ENCODE measurements around the gene STXBP1.
A peak's percentile ranks its signal among the peaks of the same experiment; 100 is the strongest.

The STXBP1 gene

DNA sequence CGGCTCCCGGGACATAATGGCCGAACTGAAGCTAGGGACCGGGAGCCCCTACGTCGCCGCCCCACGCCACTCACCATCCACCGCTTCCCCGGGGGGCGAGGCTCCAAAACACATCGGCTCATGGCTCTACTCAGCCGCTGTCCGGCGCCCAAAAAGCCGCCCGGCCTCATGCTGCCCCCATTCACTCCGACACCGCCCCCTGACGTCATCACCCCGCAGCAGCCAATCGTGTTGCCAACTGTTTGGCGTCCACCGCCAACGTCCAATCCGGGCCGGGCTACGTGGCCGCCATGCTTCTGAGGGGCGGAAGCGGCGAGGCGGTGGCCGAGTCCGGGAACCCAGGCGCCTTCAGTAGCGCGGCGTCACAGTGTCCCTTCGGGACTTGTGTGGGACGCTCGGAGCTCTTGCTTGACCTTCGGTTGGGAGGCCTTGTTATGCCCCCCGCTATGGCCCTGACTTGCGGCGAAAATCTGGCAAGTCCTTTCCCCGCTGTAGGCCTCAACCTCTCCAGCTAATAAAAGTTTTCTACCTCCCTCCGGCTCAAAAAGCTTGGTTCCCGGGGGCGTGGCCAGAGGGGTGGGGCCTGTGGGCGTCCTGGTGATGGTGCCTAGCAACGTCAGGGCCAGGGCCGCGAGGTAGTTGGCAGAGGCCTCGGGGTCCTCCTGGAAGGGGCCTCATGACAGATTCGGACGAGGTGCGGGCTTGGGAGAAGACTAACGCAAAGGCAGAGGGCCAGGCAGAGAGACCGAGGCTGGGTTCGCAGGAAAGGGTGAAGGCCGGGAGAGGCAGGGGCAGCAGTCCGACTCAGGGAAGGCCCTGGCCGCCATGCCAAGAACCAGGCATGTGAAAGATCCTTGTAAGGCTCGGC is 103.6 kb downstream of the STXBP1 start, which contains the start of the genes PTRH1 and TTC16:
PTRH1 (minus strand) TSS at position 194 of the 868 bp plus-strand sequence; CDS start at position 170, 24 bp downstream.
TTC16 (plus strand) TSS at position 610 of the 868 bp plus-strand sequence; CDS start at position 677, 67 bp downstream.
- peaks cover 25% of the 10 kb centered on the region for H3K4me1 ChIP-seq (ENCODE audit: insufficient read depth, low read length)
- H3K4me3 ChIP-seq (ENCODE audit: low read length), result peak within 1 kb of the TSS; percentile 70
- H2AFZ ChIP-seq (ENCODE audit: low read depth, low read length), result peak within 1 kb of the TSS; percentile 87
- H3K27me3 ChIP-seq (ENCODE audit: insufficient read depth, low read length), result no peaks in the 10 kb centered on the region
- no peaks in the 10 kb centered on the region for H3K9me3 ChIP-seq (ENCODE audit: low read length)
- H3K36me3 ChIP-seq (ENCODE audit: insufficient read depth, low read length), result no peaks in the 10 kb centered on the region

DNA sequence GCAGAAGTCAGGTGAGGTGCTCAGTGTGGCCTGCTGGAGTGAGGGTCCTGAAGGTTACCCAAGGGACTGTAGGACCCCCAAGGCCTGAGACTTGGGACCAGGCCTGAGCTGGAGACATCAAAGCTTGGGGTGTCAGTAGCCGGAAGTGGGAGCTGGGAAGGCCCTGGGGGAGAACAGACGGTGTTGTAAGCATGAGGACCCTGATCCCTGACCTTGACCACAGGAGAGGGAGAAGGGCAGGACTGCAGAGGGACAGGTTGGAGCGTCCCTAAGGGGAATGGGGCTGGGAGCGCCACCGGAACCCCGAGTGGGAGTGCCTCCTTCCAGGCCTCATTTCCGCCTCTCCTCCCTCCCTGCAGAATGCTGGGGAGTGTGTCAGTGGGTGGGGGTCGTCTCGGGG is 104.3 kb downstream of the STXBP1 start:
- Histone ChIP-seq H3K4me3 (ENCODE audit: low read length) (peak overlapping the region; percentile 70), H3K27me3 (ENCODE audit: insufficient read depth, low read length) (peaks cover 4% of the 10 kb centered on the region), H2AFZ (ENCODE audit: low read depth, low read length) (peak overlapping the region; percentile 87), H3K36me3 (ENCODE audit: insufficient read depth, low read length) (no peaks in the 10 kb centered on the region), H3K4me1 (ENCODE audit: insufficient read depth, low read length) (peaks cover 20% of the 10 kb centered on the region), H3K9me3 (ENCODE audit: low read length) (no peaks in the 10 kb centered on the region)

DNA sequence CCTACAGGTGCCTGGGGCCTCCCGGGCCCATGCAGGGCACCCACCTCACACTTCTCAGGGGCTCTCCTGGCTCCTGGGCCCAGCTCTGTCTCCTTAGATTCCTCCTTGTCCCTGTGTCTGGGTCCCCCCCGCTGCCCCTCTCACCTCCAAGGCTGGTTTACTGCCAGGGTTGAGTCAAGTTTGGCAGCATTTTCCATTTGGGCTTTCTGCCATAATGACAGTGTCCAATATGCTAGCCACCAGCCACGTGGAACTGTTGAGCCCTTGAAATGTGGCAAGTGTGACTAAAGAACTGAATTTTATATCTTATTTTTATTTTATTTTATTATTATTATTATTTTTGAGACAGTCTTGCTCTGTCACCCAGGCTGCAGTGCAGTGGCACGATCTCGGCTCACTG is 105.7 kb downstream of the STXBP1 start:
- H3K4me3 ChIP-seq (ENCODE audit: low read length), result no peak overlapping the region
- no peaks in the 10 kb centered on the region for H3K9me3 ChIP-seq (ENCODE audit: low read length)
- H3K36me3 ChIP-seq (ENCODE audit: insufficient read depth, low read length), result no peaks in the 10 kb centered on the region
- H2AFZ ChIP-seq (ENCODE audit: low read depth, low read length), result no peak overlapping the region
- peaks cover 12% of the 10 kb centered on the region for H3K27me3 ChIP-seq (ENCODE audit: insufficient read depth, low read length)
- H3K4me1 ChIP-seq (ENCODE audit: insufficient read depth, low read length), result peaks cover 14% of the 10 kb centered on the region

DNA sequence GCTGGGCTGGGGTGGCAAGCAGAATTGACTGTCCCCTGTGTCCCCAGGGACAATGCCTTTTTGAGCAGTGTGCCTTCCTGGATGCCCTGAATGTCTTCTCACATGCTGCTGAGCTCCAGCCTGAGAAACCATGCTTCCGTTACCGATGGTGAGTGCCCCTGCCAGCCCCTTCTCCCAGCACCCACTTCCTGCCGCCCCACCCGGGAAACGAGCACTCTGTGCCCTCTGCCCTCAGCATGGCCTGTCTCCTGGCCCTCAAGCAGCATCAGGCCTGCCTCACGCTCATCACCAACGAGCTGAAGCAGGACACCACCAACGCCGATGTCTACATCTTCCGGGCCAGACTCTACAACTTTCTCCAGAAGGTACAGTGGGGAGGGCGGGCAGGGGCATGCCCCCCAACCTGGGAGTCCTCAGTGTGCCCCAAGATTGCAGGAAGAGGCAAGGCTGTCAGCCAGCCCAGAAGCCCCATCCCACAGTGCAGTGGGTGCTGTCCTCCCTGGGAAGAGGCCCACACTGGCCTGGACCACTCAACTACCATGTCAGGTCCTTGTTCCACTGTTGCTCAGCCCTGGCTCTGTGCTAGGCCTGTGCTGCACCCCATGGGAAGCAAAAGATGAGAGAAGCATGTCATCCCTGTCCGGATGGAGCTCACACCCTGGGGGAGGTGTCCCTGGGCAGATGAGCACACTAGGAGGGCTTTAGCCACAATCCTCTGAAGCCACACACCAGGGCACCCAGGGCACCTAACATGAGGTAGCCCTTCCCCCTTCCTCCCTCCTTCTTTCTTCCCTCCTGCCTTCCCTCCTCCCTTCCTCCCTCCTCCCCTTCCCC is 108.2 kb downstream of the STXBP1 start:
- H3K9me3 ChIP-seq (ENCODE audit: low read length), result no peaks in the 10 kb centered on the region
- no peak overlapping the region for H2AFZ ChIP-seq (ENCODE audit: low read depth, low read length)
- H3K4me3 ChIP-seq (ENCODE audit: low read length), result no peak overlapping the region
- peaks cover 6% of the 10 kb centered on the region for H3K4me1 ChIP-seq (ENCODE audit: insufficient read depth, low read length)
- no peaks in the 10 kb centered on the region for H3K36me3 ChIP-seq (ENCODE audit: insufficient read depth, low read length)
- H3K27me3 ChIP-seq (ENCODE audit: insufficient read depth, low read length), result peaks cover 22% of the 10 kb centered on the region

DNA sequence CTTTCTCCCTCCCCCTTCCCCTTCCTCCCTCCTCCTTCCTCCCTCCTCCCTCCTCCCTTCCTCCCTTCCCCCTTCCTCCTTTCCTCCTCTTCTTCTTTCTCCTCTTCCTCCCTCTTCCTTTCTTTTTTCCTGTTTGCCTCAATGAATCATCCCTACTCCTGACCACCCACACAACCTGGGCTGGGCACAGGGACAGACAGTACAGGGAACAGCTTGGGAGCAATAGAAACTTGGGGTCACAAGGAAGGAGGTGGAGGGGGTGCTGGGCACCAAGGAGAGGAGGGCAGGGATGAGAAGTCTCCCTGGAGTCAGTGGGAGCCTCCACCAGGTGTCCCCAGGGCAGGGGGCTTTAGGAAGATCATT is 108.8 kb downstream of the STXBP1 start:
- no peaks in the 10 kb centered on the region for H3K9me3 ChIP-seq (ENCODE audit: low read length)
- H3K27me3 ChIP-seq (ENCODE audit: insufficient read depth, low read length), result peaks cover 22% of the 10 kb centered on the region
- peaks cover 5% of the 10 kb centered on the region for H3K4me1 ChIP-seq (ENCODE audit: insufficient read depth, low read length)
- H3K36me3 ChIP-seq (ENCODE audit: insufficient read depth, low read length), result no peaks in the 10 kb centered on the region
- H2AFZ ChIP-seq (ENCODE audit: low read depth, low read length), result no peak overlapping the region
- no peak overlapping the region for H3K4me3 ChIP-seq (ENCODE audit: low read length)

DNA sequence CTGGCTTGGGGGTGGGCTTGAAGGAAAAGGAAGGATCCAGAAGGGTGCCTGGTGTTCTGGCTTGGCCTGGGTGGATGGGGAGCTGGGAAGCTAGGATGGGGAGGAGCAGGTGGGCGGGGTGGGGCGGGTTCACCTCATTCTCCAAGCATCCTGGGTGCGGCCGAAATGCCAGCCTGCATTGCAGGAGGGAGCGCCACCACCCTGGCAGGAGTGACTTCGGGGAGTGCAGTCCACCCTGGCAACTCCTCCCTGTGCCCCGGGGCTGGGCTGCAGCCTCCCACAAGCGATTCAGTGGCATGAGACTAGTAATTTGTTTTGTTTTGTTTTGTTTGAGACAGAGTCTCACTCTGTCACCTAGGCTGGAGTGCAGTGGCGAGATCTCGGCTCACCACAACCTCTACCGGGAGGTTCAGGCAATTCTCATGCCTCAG is 109.3 kb downstream of the STXBP1 start:
- H3K9me3 ChIP-seq (ENCODE audit: low read length), result no peaks in the 10 kb centered on the region
- no peaks in the 10 kb centered on the region for H3K4me1 ChIP-seq (ENCODE audit: insufficient read depth, low read length)
- H2AFZ ChIP-seq (ENCODE audit: low read depth, low read length), result no peak overlapping the region
- no peak overlapping the region for H3K4me3 ChIP-seq (ENCODE audit: low read length)
- no peaks in the 10 kb centered on the region for H3K36me3 ChIP-seq (ENCODE audit: insufficient read depth, low read length)
- peaks cover 22% of the 10 kb centered on the region for H3K27me3 ChIP-seq (ENCODE audit: insufficient read depth, low read length)

DNA sequence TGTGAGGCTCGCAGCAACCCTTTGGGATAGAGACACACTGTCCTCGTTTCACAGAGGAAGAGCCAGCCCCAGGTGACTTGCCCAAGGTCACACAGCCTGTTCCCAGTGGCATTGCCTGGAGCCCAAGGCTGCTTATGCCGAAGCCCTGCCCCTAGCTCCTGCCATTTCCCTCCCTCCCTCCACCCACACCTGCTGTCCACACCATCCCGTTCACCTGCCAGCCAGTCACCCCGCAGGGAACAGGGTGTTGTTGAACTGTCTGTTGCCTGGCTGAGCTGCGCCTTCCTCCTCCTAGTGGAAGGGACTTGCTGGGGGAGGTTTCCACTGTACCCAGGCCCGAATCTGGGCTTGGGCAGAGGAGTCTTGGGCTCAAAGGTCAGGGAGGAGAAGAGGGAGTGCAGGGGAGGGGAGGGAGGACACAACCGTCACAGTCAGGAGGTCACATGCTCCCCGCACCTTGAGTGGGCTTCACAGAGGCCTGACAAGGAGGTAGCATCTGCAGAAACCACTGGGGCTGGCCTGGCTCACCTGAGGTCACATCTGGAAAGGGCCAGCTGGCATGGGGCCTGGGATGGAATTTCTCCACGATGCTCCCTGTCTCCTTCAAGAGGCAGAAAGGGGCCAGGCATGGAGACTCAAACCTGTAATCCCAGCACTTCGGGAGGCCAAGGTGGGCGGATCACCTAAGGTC is 110.1 kb downstream of the STXBP1 start:
- Histone ChIP-seq H3K4me1 (ENCODE audit: insufficient read depth, low read length) (no peaks in the 10 kb centered on the region), H3K4me3 (ENCODE audit: low read length) (no peak overlapping the region), H3K27me3 (ENCODE audit: insufficient read depth, low read length) (peaks cover 22% of the 10 kb centered on the region), H3K36me3 (ENCODE audit: insufficient read depth, low read length) (no peaks in the 10 kb centered on the region), H3K9me3 (ENCODE audit: low read length) (no peaks in the 10 kb centered on the region), H2AFZ (ENCODE audit: low read depth, low read length) (no peak overlapping the region)

DNA sequence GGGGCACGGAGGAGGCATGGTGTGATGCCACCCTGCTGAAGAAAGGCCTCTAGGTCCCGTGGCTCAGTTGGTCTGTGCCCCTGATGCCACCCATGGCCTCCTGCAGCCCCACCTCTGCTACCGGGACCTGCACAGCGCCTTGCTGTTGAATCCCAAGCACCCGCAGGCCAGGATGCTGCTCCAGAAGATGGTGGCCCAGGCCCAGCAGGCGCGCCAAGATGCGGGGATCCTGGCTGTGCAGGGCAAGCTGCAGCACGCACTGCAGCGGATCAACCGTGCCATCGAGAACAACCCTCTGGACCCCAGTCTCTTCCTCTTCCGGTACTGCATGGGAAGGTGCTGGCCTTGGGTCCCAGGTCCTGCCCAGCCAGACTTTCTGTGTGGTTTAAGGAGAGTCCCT is 110.9 kb downstream of the STXBP1 start:
- H3K4me1 ChIP-seq (ENCODE audit: insufficient read depth, low read length), result no peaks in the 10 kb centered on the region
- no peak overlapping the region for H2AFZ ChIP-seq (ENCODE audit: low read depth, low read length)
- H3K36me3 ChIP-seq (ENCODE audit: insufficient read depth, low read length), result no peaks in the 10 kb centered on the region
- H3K4me3 ChIP-seq (ENCODE audit: low read length), result no peak overlapping the region
- no peaks in the 10 kb centered on the region for H3K9me3 ChIP-seq (ENCODE audit: low read length)
- H3K27me3 ChIP-seq (ENCODE audit: insufficient read depth, low read length), result peaks cover 22% of the 10 kb centered on the region

DNA sequence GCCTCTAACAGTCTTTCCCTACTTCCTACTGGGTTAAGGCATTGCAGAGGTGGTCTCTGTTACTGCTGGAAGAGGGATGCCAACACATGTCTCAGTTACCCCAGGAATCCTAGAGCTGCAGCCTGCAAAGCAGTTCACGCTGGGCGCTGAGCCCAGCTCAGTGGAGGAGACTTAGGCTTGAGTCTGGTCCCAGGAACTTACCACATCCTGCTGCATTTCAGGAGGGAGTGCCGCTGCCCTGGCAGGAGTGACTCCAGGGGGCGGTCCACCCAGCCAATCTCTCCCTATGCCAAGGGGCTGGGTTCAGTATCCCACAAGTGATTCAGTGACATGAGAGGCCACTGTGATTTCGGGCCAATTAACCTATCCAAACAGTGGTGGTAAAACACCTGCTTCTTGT is 111.4 kb downstream of the STXBP1 start:
- Histone ChIP-seq H3K4me3 (ENCODE audit: low read length) (no peak overlapping the region), H3K4me1 (ENCODE audit: insufficient read depth, low read length) (no peaks in the 10 kb centered on the region), H3K9me3 (ENCODE audit: low read length) (no peaks in the 10 kb centered on the region), H3K36me3 (ENCODE audit: insufficient read depth, low read length) (no peaks in the 10 kb centered on the region), H3K27me3 (ENCODE audit: insufficient read depth, low read length) (peaks cover 22% of the 10 kb centered on the region), H2AFZ (ENCODE audit: low read depth, low read length) (no peak overlapping the region)

DNA sequence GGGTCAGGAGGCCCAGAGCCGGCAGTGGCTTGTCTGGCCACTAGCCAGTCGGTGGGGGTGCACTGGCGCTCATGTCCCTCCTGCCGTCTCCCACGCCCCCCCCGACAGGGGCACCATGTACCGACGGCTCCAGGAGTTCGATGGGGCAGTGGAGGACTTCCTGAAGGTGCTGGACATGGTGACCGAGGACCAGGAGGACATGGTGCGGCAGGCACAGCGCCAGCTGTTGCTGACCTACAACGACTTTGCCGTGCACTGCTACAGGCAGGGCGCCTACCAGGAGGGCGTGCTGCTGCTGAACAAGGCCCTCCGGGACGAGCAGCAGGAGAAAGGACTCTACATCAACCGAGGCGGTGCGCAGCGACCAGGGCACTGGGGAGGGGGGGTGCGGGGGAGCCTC is 111.9 kb downstream of the STXBP1 start:
- H3K9me3 ChIP-seq (ENCODE audit: low read length), result no peaks in the 10 kb centered on the region
- no peaks in the 10 kb centered on the region for H3K4me1 ChIP-seq (ENCODE audit: insufficient read depth, low read length)

DNA sequence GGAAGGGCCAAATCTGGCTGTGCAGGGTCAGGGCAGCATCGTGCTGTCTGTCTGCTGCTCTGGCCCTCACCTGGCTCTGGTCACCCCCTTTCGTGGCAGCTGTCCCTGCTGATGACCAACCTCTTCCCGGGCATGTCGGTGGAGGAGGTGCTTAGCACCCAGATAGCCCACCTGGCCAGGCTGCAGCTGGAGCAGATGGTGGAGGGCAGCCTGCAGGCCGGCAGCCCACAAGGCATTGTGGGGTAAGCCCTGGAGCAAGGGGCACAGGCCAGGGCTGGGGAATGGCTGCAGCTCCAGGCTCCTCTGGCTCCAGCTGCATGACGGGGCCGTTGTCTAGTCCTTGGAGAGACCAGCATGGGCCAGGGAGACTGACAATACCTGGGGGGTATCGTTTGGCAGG is 114.8 kb downstream of the STXBP1 start:
- Histone ChIP-seq H3K27me3 (ENCODE audit: insufficient read depth, low read length) (peaks cover 16% of the 10 kb centered on the region), H3K4me1 (ENCODE audit: insufficient read depth, low read length) (no peaks in the 10 kb centered on the region), H2AFZ (ENCODE audit: low read depth, low read length) (no peak overlapping the region), H3K4me3 (ENCODE audit: low read length) (no peak overlapping the region), H3K9me3 (ENCODE audit: low read length) (no peaks in the 10 kb centered on the region), H3K36me3 (ENCODE audit: insufficient read depth, low read length) (no peaks in the 10 kb centered on the region)

More for the DNA sequence above, 111.9 kb downstream of the STXBP1 start:
- H3K27me3 ChIP-seq (ENCODE audit: insufficient read depth, low read length), result peaks cover 22% of the 10 kb centered on the region
- H3K36me3 ChIP-seq (ENCODE audit: insufficient read depth, low read length), result no peaks in the 10 kb centered on the region
- no peak overlapping the region for H2AFZ ChIP-seq (ENCODE audit: low read depth, low read length)
- H3K4me3 ChIP-seq (ENCODE audit: low read length), result no peak overlapping the region

DNA sequence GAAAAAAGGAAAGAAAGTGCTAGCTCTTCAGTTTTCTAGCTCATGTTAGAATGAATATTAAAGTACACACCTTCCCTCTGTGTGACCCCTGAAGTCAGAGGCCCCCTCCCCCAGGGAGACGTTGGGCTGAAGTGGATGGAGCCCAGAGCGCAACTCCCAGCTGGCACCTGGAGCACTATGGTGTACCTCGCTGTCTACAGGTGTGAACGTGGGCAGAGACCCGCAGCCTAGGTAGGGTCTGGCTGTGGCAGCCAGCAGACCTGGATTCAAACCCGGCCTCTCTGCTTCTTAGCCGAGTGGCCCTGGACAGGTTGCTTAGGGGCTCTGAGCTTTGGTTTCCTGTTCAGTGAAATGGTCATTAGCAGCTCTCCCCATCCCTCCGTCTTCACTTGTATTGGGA is 116.7 kb downstream of the STXBP1 start:
- Histone ChIP-seq H3K27me3 (ENCODE audit: insufficient read depth, low read length) (peaks cover 3% of the 10 kb centered on the region), H3K36me3 (ENCODE audit: insufficient read depth, low read length) (no peaks in the 10 kb centered on the region), H3K4me3 (ENCODE audit: low read length) (no peak overlapping the region), H3K9me3 (ENCODE audit: low read length) (no peaks in the 10 kb centered on the region), H2AFZ (ENCODE audit: low read depth, low read length) (no peak overlapping the region), H3K4me1 (ENCODE audit: insufficient read depth, low read length) (no peaks in the 10 kb centered on the region)
